OCI-LY1 (cell line): ENCODE results near the gene RFX8.

ENCODE experiments used
- CTCF ChIP-seq: fragments of 200-600 bp; sonication (generic), shearing (Covaris generic); IDR thresholded peaks from 2 replicates; pipeline ENCODE4 v1.5.1; 2017; ENCODE audit warnings: mild to moderate bottlenecking, antibody characterized with exemption, low read length, moderate library complexity, mixed read lengths
- EZH2 ChIP-seq: fragments of 200-600 bp; sonication (generic), shearing (Covaris generic); IDR thresholded peaks from 2 replicates; pipeline ENCODE4 v1.8.0; 2017; ENCODE audit warnings: borderline replicate concordance, mixed run types, mild to moderate bottlenecking, antibody characterized with exemption, low read length, moderate library complexity, mixed read lengths

GRCh38 chr2:101380376-101380775, 94.5 kb downstream of the RFX8 start:
- TF ChIP-seq CTCF, result no peak
- TF ChIP-seq EZH2, result no peak
